ENCODE data around the gene PPP2R5E. TPM values are rescaled to one million over a fixed set of nuclear protein-coding genes. Genes with fewer than 3 reads are reported as not detected.

Gene PPP2R5E
- total and polyA plus RNA-seq, 2 donors (not counting 3 experiments of a cell fraction or from before 2014, with no cell fraction given) = 4.9 to 52.5 TPM

GRCh38 chr14:63517354-63517753, 25.8 kb downstream of the PPP2R5E start:
- CTCF ChIA-PET = no interaction called here

More at GRCh38 chr14:63517354-63517753, 25.8 kb downstream of the PPP2R5E start:
- Histone ChIP-seq H3K4me2 (ENCODE audit: insufficient read depth, low read length) (no peak overlapping the region), H4K20me1 (replicated peaks; ENCODE audit: control insufficient read depth, extremely low read depth, insufficient read depth, low read length) (peaks cover 16% of the 10 kb centered on the region), H2AFZ (ENCODE audit: low read depth, low read length) (no peak overlapping the region), H3K27ac (ENCODE audit: insufficient read depth, low read depth, low read length) (no peak overlapping the region), H3K27me3 (ENCODE audit: control insufficient read depth in 2 of 2, insufficient read depth in 2 of 2, low read length in 2 of 2) (no peaks in the 10 kb centered on the region), H3K79me2 (ENCODE audit: control insufficient read depth, insufficient read depth, low read length) (peaks cover 57% of the 10 kb centered on the region), H3K9ac (replicated peaks; ENCODE audit: extremely low read depth, insufficient read depth, low read length) (no peak overlapping the region), H3K4me3 (replicated peaks in 1 of 3; ENCODE audit: insufficient read depth in 1 of 3, low read depth in 1 of 3, low read length in 3 of 3) (no peak overlapping the region), H3K9me1 (replicated peaks; ENCODE audit: control insufficient read depth, extremely low read depth, insufficient read depth, low read length) (peaks cover 4% of the 10 kb centered on the region), H3K9me3 (replicated peaks; ENCODE audit: control insufficient read depth, insufficient read depth, low read length) (no peaks in the 10 kb centered on the region), H3K36me3 (ENCODE audit: control insufficient read depth in 2 of 2, extremely low read depth in 1 of 2, insufficient read depth in 2 of 2, low read length in 2 of 2) (no peaks in the 10 kb centered on the region), H3K4me1 (ENCODE audit: control insufficient read depth, extremely low read depth, insufficient read depth, low read length) (no peaks in the 10 kb centered on the region)
- DNase-seq (ENCODE audit: low read depth, low spot score) (no peak), FAIRE-seq (no peak)
- POLR2A ChIA-PET = no interaction called here
- intact Hi-C loops (cut with micrococcal nuclease) = no loop called here
- no TSS peak for BruUV-seq (replicated peaks)
- TF ChIP-seq POLR2A (IDR thresholded peaks at IDR 0.05; ENCODE audit: low read depth, low read length) = no peak
- TF ChIP-seq EZH2 (IDR thresholded peaks at IDR 0.05; ENCODE audit: borderline replicate concordance, low read depth, low read length, severe bottlenecking) = no peak
- TF ChIP-seq MAX (IDR thresholded peaks at IDR 0.05; ENCODE audit: insufficient read depth, insufficient read length) = no peak
- TF ChIP-seq MYC (IDR thresholded peaks at IDR 0.05; ENCODE audit: low read depth, low read length) = no peak
- TF ChIP-seq FOS (IDR thresholded peaks at IDR 0.05; ENCODE audit: borderline replicate concordance, insufficient read depth, low read length) = no peak
- TF ChIP-seq GATA2 (IDR thresholded peaks at IDR 0.05; ENCODE audit: insufficient read depth, insufficient read length, low read depth, low read length) = no peak
- TF ChIP-seq POLR2AphosphoS5 (IDR thresholded peaks at IDR 0.05; ENCODE audit: insufficient read depth, low read depth, low read length) = no peak
- TF ChIP-seq CTCF (IDR thresholded peaks at IDR 0.05; ENCODE audit: extremely low read depth in 1 of 2, insufficient read depth in 1 of 2, low read depth in 1 of 2, low read length in 2 of 2) = no peak
- TF ChIP-seq JUN (IDR thresholded peaks at IDR 0.05; ENCODE audit: borderline replicate concordance, insufficient read depth, insufficient read length, low read depth) = no peak
- dilution Hi-C loops (cut with MboI; ENCODE audit: extremely low pct_ligation_motif_present, low sequenced_read_pairs) = no loop called here

All from endothelial cell of umbilical vein (primary cell).